Peyer's patch (tissue), 4 donors: ENCODE results near the gene NUP188. TPM values are rescaled to one million over a fixed set of nuclear protein-coding genes. Genes with fewer than 3 reads are reported as not detected.

Source experiments
- DNase-seq, 3 donors: peaks; one replicate each; pipeline ENCODE4 v3.0.0-alpha.2; 2017 to 2019
- H3K27ac ChIP-seq, 4 donors: fragments of 200-600 bp; sonication (generic); one replicate each; pipeline ENCODE4 v1.5.1; 2016 to 2019
- H3K27me3 ChIP-seq, 2 donors: fragments of 200-600 bp; sonication (generic); one replicate each; pipeline ENCODE4 v1.5.1; 2019
- H3K36me3 ChIP-seq, 3 donors: fragments of 200-600 bp; sonication (generic); one replicate each; pipeline ENCODE4 v1.5.1; 2016 to 2019
- H3K4me1 ChIP-seq, 4 donors: fragments of 200-600 bp; sonication (generic); one replicate each; pipeline ENCODE4 v1.5.1; 2016 to 2019
- H3K4me3 ChIP-seq, 4 donors: fragments of 200-600 bp; sonication (generic); 1 replicate in 3 of 4; 2 replicates in 1 of 4; pipeline ENCODE4 v1.5.1; 2016 to 2019; ENCODE audit warnings: mild to moderate bottlenecking in 1 of 4
- H3K9me3 ChIP-seq, 4 donors: fragments of 200-600 bp; sonication (generic); one replicate each; pipeline ENCODE4 v1.5.1; 2016 to 2019; ENCODE audit warnings: mild to moderate bottlenecking in 1 of 4
- POLR2A ChIP-seq, 2 donors: fragments of 450-650 bp; IDR thresholded peaks; one replicate each; pipeline ENCODE4 v1.5.1; 2017; ENCODE audit warnings: antibody characterized with exemption in 2 of 2, mild to moderate bottlenecking in 2 of 2, moderate library complexity in 2 of 2
- total RNA-seq, 4 donors: library from RNA; depleted of rRNA; stranded (reverse); fragments of >200 nt; gene quantifications; one replicate each; pipeline ENCODE4 v1.1.0, GENCODE V29; 2016
- TF ChIP-seq, protein P1 (sequence below), 6 experiments: fragments of 450-650 bp in 4 of 6; fragments of 200-600 bp in 2 of 6; sonication (generic) in 1 of 6; IDR thresholded peaks; one replicate each; pipeline ENCODE4 v1.5.1; 2017 to 2019; ENCODE audit warnings: antibody characterized with exemption in 6 of 6, mild to moderate bottlenecking in 3 of 6, moderate library complexity in 1 of 6

NUP188 gene
- total RNA-seq, 4 donors from 2014 or later, result 28.2 to 101 (median 47.9) TPM

DNA sequence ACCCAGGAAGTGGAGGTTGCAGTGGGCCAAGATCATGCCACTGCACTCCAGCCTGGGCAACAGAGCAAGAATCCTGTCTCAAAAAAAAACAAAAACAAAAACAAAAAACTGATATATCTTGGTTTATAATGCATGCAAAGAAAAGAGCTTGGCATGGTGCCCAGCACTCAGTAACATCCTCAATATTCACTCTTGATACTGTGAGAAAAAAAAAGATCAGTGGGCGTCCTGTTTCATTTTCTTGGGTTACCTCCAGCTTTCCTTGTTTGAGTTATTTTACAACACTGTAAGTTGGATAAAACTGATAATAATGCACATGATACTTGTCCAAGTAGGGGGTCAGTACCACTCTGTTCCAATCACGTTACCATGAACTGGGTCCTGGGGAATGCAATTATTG, 18.9 kb upstream of the NUP188 start:
- no peak overlapping the region for H3K4me3 ChIP-seq
- H3K9me3 ChIP-seq, result no peaks in the 10 kb centered on the region
- peaks cover 0 to 3% (median 0%) of the 10 kb centered on the region in 4 donors for H3K4me1 ChIP-seq
- H3K27ac ChIP-seq, result no peak overlapping the region
- no peaks in the 10 kb centered on the region for H3K36me3 ChIP-seq
- H3K27me3 ChIP-seq, result no peaks in the 10 kb centered on the region
- TF ChIP-seq POLR2A (IDR thresholded peaks at IDR 0.05), result no peak
- TF ChIP-seq, protein P1, sequence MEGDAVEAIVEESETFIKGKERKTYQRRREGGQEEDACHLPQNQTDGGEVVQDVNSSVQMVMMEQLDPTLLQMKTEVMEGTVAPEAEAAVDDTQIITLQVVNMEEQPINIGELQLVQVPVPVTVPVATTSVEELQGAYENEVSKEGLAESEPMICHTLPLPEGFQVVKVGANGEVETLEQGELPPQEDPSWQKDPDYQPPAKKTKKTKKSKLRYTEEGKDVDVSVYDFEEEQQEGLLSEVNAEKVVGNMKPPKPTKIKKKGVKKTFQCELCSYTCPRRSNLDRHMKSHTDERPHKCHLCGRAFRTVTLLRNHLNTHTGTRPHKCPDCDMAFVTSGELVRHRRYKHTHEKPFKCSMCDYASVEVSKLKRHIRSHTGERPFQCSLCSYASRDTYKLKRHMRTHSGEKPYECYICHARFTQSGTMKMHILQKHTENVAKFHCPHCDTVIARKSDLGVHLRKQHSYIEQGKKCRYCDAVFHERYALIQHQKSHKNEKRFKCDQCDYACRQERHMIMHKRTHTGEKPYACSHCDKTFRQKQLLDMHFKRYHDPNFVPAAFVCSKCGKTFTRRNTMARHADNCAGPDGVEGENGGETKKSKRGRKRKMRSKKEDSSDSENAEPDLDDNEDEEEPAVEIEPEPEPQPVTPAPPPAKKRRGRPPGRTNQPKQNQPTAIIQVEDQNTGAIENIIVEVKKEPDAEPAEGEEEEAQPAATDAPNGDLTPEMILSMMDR (IDR thresholded peaks at IDR 0.05), result no peak
- DNase-seq, result no peak

DNA sequence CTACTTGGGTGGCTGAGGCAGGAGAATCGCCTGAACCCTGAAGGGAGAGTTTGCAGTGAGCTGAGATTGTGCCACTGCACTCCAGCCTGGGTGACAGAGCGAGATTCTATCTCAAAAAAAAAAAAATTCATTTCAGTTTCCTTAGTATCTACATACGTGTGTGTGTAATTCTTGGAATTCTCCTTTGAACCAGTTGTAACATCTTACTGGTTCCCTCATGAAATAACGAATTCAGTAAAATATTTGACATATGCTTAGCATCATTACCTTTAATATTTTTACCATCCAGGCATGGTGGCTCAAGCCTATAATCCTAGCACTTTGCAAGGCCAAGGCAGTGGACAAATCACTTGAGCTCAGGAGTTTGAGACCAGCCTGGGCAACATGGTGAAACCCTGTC, 17.9 kb upstream of the NUP188 start:
- H3K9me3 ChIP-seq, result no peaks in the 10 kb centered on the region
- TF ChIP-seq POLR2A (IDR thresholded peaks at IDR 0.05), result no peak
- TF ChIP-seq, protein P1 (IDR thresholded peaks at IDR 0.05), result no peak
- peaks cover 0 to 3% (median 0%) of the 10 kb centered on the region in 4 donors for H3K4me1 ChIP-seq

DNA sequence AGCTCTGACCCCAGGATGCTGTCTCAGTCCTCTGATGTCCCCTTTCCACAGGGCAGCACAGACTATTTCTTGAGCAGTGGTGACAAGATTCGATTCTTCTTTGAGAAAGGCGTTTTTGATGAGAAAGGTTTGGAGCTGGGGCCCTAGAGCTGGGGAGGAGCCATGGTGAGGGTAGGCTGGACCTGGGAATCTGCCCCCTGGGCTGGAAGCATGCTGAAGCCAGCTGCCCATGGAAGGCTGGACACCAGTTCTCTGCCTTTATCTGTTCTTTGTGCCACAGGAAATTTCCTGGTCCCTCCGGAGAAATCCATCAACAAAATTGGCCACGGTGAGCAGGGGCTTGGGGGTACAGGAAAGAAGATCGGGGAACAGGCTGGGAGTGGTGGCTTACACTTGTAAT, 13.8 kb upstream of the NUP188 start:
- Histone ChIP-seq H3K36me3 (no peaks in the 10 kb centered on the region), H3K27ac (no peak overlapping the region), H3K4me3 (no peak overlapping the region), H3K9me3 (no peaks in the 10 kb centered on the region), H3K27me3 (no peaks in the 10 kb centered on the region), H3K4me1 (no peaks in the 10 kb centered on the region)
- no peak for DNase-seq
- no peak for TF ChIP-seq POLR2A (IDR thresholded peaks at IDR 0.05)
- TF ChIP-seq, protein P1 (IDR thresholded peaks at IDR 0.05), result no peak

More for the DNA sequence above, 17.9 kb upstream of the NUP188 start:
- no peaks in the 10 kb centered on the region for H3K27me3 ChIP-seq
- H3K27ac ChIP-seq, result no peak overlapping the region
- H3K4me3 ChIP-seq, result no peak overlapping the region
- DNase-seq, result no peak
- H3K36me3 ChIP-seq, result no peaks in the 10 kb centered on the region

DNA sequence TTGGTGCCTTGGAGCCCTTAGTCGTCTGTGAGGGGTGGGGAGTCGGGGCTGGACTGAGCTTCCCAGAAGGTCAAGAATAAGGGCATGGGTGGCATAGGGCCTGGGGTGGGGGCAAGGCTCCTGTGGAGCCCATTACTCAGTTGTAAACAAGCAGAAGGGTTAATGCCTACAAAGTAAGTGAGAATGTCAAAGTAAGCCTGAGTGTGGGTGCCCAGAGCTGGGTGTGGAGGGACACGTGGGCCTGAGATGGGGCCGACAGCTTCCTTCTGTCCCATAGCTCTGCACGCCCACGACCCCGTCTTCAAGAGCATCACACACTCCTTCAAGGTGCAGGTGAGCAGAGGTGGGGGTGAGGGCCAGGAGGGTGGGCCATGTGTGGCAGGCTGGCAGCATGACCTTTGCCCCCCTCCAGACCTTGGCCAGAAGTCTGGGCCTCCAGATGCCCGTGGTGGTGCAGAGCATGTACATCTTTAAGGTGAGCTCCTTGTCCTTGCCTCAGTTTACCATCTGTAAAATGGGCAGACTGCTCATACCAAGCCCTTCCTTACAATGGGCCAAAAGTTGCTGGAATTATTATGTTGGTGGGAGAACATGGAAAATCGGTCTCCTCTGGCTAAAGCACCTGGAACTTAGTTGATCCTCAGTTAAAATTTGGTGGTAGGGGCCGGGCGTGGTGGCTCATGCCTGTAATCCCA, 11.2 kb upstream of the NUP188 start:
- H3K9me3 ChIP-seq, result no peaks in the 10 kb centered on the region
- H3K27ac ChIP-seq, result no peak overlapping the region
- H3K4me1 ChIP-seq, result no peaks in the 10 kb centered on the region
- no peak for TF ChIP-seq POLR2A (IDR thresholded peaks at IDR 0.05)
- TF ChIP-seq, protein P1 (IDR thresholded peaks at IDR 0.05), result no peak
- no peak overlapping the region for H3K4me3 ChIP-seq
- no peaks in the 10 kb centered on the region for H3K27me3 ChIP-seq
- no peaks in the 10 kb centered on the region for H3K36me3 ChIP-seq
- no peak for DNase-seq

DNA sequence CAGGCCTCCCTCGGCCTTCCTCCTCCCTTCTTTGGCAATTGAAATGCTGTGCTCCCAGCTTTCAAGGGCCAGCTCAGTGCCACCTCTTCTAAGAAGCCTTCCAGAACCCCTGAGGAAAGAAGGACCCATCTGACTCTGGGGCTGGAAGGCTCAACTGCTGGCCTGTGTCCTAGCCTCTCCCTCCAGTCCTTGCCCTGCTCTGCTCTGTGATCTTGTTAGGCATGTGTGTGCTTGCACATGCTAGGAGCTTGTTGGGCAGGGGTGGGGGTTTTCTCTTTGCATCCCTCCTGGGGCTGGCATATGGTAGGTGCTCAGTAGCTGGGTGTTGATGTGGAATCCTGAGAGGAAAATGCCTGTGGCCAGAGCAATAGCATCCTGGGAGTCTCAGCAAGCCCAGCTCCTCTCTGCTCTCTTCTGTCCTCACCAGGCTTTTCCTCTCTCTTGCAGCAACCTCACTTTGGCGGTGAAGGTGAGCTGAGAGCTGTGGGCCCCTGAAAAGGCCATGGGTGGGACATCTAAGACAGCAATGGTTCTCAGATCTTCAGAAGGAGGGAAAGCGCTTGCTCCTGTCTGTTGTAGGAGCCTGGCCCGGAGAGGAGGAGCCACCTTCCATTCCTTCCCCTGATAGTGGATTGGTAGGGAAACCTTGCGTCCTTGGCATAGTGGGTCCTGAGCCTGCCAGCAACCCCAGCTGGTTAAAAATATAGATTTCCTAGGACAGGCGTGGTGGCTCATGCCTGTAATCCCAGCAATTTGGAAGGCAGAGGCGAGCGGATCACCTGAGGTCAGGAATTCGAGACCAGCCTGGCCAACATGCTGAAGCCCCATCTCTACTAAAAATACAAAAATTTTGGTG, 10.0 kb upstream of the NUP188 start:
- no peaks in the 10 kb centered on the region for H3K4me1 ChIP-seq
- no peak for TF ChIP-seq POLR2A (IDR thresholded peaks at IDR 0.05)
- TF ChIP-seq, protein P1 (IDR thresholded peaks at IDR 0.05), result no peak
- H3K36me3 ChIP-seq, result no peaks in the 10 kb centered on the region
- H3K27ac ChIP-seq, result no peak overlapping the region
- peak in 1 of 3 donors; percentile 37 for DNase-seq
- no peaks in the 10 kb centered on the region for H3K9me3 ChIP-seq
- no peaks in the 10 kb centered on the region for H3K27me3 ChIP-seq
- no peak overlapping the region for H3K4me3 ChIP-seq
